ENCODE data around the gene RHOXF2. TPM values are rescaled to one million over a fixed set of nuclear protein-coding genes. Genes with fewer than 3 reads are reported as not detected.

RHOXF2 gene
- total and polyA plus RNA-seq, 9 of the 15 experiments (the other 6 are each of a cell fraction or from before 2014, with no cell fraction given) = 36.0 to 200 (median 141) TPM

DNA sequence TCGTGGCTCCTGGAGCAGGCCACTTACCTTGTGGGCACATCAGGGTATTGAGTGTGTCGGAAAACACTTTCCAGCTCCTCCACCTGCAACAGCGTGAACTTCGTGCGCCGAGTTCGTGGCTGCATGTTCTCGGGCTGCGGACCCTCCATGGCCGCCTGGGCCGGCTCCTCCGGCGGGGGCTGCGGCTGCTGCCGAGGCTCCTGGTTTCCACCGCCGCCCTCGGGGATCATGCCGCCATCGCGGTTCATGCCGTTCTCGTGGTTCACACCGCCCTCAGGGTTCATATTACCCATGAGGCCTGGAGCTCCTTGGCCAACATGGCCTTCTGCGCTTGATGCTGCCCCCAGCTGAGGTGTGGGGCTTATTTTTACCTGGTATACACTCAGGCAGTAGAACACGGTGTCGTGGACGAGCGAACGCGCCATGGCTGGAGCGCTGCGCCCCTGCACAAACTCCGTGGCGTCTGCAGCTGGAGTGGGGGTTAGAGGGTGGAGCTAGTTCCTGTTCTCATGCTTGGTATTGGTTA lies 42.9 kb upstream of the RHOXF2 start, which contains the start of gene RHOXF1:
Gene RHOXF1 (minus strand): TSS at position 476 of the 526 bp plus-strand sequence. CDS start 51 bp downstream, at position 425.
- no peaks in the 10 kb centered on the region for H3K36me3 ChIP-seq (ENCODE audit: control insufficient read depth, insufficient read depth, low read length)
- H3K27ac ChIP-seq (ENCODE audit: extremely low read depth, low read depth, low read length) = no peak within 1 kb of the TSS
- POLR2A ChIA-PET = no interaction called here
- H3K4me1 ChIP-seq (replicated peaks in 1 of 2; ENCODE audit: control insufficient read depth in 2 of 2, insufficient read depth in 2 of 2, low read length in 2 of 2) = peaks cover 0 to 9% of the 10 kb centered on the region in 2 experiments; a peak in 3 of 5 replicates
- intact Hi-C loops (cut with micrococcal nuclease) = no loop called here
- no peaks in the 10 kb centered on the region for H4K20me1 ChIP-seq (replicated peaks; ENCODE audit: control insufficient read depth, insufficient read depth, low read length)
- in situ Hi-C loops (cut with MboI) = no loop called here
- H3K9me3 ChIP-seq (replicated peaks; ENCODE audit: control insufficient read depth, insufficient read depth, low read depth, low read length) = no peaks in the 10 kb centered on the region
- no peak for ATAC-seq
- H3K79me2 ChIP-seq (ENCODE audit: control insufficient read depth, insufficient read depth, low read length) = no peaks in the 10 kb centered on the region
- no peak within 1 kb of the TSS for H3K9ac ChIP-seq (ENCODE audit: insufficient read depth in 1 of 2, low read depth in 2 of 2, low read length in 2 of 2)
- WGBS (ENCODE audit: insufficient coverage, low coverage, missing lambda C conversion rate) = 89% methylated on average over 28 of the region's 35 CpGs
- CTCF ChIA-PET (ENCODE audit: low intra/inter-chr PET ratio) = no interaction called here
- no peak within 1 kb of the TSS for H3K4me2 ChIP-seq (ENCODE audit: insufficient read depth, low read length)
- H3K9me1 ChIP-seq (ENCODE audit: control insufficient read depth, insufficient read depth, low read length) = no peaks in the 10 kb centered on the region
- H2AFZ ChIP-seq (ENCODE audit: low read depth, low read length) = no peak within 1 kb of the TSS
- no peaks in the 10 kb centered on the region for H3K27me3 ChIP-seq (ENCODE audit: control insufficient read depth in 2 of 2, insufficient read depth in 2 of 2, low read length in 2 of 2)
- no peak within 1 kb of the TSS for H3K4me3 ChIP-seq
- BruUV-seq (replicated peaks) = no TSS peak
- DNase-seq (ENCODE audit: extremely low read depth in 1 of 4, low spot score in 3 of 4) = no peak
- no peak for FAIRE-seq
- TF ChIP-seq RUNX1 (IDR thresholded peaks at IDR 0.05; ENCODE audit: low read depth) (no peak), U2AF1 (optimal IDR thresholded peaks at IDR 0.05; ENCODE audit: low read depth, low read length) (no peak), ETV1 (tag; conservative IDR thresholded peaks at IDR 0.05; ENCODE audit: low read depth) (no peak), GABPB1 (CRISPR knock-in tag; IDR thresholded peaks at IDR 0.05) (no peak), EWSR1 (IDR thresholded peaks at IDR 0.05; ENCODE audit: borderline replicate concordance, low read depth, partially characterized antibody) (no peak), ZNF354B (CRISPR knock-in tag; IDR thresholded peaks at IDR 0.05) (no peak), HMGN3 (IDR thresholded peaks at IDR 0.05; ENCODE audit: borderline replicate concordance, extremely low read depth, insufficient read length, low read depth, low read length) (no peak), ZKSCAN1 (IDR thresholded peaks at IDR 0.05; ENCODE audit: low read depth, low read length) (no peak)
- TF ChIP-seq, protein P1, sequence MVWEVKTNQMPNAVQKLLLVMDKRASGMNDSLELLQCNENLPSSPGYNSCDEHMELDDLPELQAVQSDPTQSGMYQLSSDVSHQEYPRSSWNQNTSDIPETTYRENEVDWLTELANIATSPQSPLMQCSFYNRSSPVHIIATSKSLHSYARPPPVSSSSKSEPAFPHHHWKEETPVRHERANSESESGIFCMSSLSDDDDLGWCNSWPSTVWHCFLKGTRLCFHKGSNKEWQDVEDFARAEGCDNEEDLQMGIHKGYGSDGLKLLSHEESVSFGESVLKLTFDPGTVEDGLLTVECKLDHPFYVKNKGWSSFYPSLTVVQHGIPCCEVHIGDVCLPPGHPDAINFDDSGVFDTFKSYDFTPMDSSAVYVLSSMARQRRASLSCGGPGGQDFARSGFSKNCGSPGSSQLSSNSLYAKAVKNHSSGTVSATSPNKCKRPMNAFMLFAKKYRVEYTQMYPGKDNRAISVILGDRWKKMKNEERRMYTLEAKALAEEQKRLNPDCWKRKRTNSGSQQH (CRISPR knock-in tag; IDR thresholded peaks at IDR 0.05) = no peak
- TF ChIP-seq, protein P2, sequence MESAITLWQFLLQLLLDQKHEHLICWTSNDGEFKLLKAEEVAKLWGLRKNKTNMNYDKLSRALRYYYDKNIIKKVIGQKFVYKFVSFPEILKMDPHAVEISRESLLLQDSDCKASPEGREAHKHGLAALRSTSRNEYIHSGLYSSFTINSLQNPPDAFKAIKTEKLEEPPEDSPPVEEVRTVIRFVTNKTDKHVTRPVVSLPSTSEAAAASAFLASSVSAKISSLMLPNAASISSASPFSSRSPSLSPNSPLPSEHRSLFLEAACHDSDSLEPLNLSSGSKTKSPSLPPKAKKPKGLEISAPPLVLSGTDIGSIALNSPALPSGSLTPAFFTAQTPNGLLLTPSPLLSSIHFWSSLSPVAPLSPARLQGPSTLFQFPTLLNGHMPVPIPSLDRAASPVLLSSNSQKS (CRISPR knock-in tag; IDR thresholded peaks at IDR 0.05) = no peak
- TF ChIP-seq, protein P3, sequence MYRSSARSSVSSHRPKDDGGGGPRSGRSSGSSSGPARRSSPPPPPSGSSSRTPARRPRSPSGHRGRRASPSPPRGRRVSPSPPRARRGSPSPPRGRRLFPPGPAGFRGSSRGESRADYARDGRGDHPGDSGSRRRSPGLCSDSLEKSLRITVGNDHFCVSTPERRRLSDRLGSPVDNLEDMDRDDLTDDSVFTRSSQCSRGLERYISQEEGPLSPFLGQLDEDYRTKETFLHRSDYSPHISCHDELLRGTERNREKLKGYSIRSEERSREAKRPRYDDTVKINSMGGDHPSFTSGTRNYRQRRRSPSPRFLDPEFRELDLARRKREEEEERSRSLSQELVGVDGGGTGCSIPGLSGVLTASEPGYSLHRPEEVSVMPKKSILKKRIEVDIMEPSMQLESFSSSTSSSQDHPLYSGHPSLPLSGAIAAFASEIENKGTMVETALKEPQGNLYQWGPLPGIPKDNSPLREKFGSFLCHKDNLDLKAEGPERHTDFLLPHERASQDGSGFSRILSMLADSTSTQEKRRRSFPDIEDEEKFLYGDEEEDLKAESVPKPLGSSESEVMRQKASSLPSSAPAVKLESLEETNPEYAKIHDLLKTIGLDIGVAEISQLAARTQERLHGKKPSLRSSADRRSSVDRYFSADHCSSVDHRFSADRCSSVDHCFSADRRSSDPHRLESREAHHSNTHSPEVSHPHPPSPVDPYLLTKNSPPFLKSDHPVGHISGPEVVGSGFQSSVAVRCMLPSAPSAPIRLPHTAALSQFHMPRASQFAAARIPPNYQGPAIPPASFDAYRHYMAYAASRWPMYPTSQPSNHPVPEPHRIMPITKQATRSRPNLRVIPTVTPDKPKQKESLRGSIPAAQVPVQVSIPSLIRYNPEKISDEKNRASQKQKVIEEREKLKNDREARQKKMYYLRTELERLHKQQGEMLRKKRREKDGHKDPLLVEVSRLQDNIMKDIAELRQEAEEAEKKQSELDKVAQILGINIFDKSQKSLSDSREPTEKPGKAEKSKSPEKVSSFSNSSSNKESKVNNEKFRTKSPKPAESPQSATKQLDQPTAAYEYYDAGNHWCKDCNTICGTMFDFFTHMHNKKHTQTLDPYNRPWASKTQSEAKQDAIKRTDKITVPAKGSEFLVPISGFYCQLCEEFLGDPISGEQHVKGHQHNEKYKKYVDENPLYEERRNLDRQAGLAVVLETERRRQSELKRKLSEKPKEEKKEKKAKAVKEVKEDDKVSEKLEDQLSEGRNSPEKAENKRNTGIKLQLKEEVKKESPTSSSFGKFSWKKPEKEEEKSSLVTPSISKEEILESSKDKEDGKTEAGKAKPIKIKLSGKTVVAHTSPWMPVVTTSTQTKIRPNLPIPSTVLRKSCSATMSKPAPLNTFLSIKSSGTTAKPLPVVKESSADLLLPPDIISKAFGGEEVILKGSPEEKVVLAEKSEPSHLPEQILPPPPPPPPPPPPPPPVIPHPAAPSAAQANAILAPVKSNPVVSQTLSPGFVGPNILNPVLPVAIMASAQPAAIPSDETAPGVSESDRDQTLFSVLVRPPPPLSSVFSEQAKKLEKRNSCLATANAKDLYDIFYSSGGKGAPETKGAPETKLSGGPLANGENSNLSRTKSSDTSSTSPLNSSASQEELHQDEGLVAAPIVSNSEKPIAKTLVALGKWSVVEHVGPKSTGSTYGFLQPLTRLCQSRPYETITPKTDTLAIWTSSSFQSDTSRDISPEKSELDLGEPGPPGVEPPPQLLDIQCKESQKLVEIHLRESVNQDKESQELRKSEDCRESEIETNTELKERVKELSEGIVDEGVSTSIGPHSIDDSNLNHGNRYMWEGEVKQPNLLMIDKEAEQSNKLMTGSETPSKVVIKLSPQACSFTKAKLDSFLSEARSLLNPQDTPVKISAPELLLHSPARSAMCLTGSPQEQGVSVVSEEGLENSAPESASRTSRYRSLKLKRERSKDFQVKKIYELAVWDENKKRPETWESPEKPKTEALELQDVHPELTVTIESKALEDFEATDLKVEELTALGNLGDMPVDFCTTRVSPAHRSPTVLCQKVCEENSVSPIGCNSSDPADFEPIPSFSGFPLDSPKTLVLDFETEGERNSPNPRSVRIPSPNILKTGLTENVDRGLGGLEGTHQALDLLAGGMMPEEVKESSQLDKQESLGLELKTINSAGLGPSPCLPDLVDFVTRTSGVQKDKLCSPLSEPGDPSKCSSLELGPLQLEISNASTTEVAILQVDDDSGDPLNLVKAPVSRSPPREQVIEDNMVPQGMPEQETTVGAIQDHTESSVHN (IDR thresholded peaks at IDR 0.05; ENCODE audit: borderline replicate concordance in 1 of 2, low read depth in 1 of 2) = no peak
